OCI-LY3 (cell line): ENCODE measurements around the gene LIX1L.

ENCODE experiments used
- H2AFZ ChIP-seq: fragments of 200-600, 300-600 bp; shearing (Covaris generic); 2 replicates; pipeline ENCODE4 v1.6.0; 2014; ENCODE audit warnings: antibody characterized with exemption, low read depth, low read length
- H3K27ac ChIP-seq: fragments of 200-600, 300-600 bp; sonication (generic); 2 replicates; pipeline ENCODE4 v1.5.1; 2014; ENCODE audit warnings: mild to moderate bottlenecking, low read length, moderate library complexity, mixed read lengths
- H3K27me3 ChIP-seq: fragments of 200-600, 300-600 bp; sonication (generic); 2 replicates; pipeline ENCODE4 v1.6.1; 2014; ENCODE audit warnings: low read depth, low read length, mixed read lengths
- H3K36me3 ChIP-seq: fragments of 200-600, 300-600 bp; sonication (generic); replicated peaks from 2 replicates; pipeline ENCODE3; 2014; ENCODE audit warnings: low read depth, low read length, mixed read lengths
- H3K4me1 ChIP-seq: fragments of 300-600, 200-600 bp; sonication (generic); 2 replicates; pipeline ENCODE4 v1.6.1; 2014; ENCODE audit warnings: low read length, mixed read lengths
- H3K4me2 ChIP-seq: fragments of 200-600, 300-600 bp; sonication (generic); 2 replicates; pipeline ENCODE4 v1.6.1; 2014; ENCODE audit warnings: low read length, mixed read lengths
- H3K4me3 ChIP-seq: fragments of 300-600, 200-600 bp; sonication (generic); 2 replicates; pipeline ENCODE4 v1.5.1; 2014; ENCODE audit warnings: antibody characterized with exemption, mild to moderate bottlenecking, low read length, moderate library complexity
- H3K79me2 ChIP-seq: fragments of 300-600, 200-600 bp; shearing (Covaris generic); 2 replicates; pipeline ENCODE4 v1.6.1; 2014; ENCODE audit warnings: mild to moderate bottlenecking, low read length, mixed read lengths
- H3K9ac ChIP-seq: fragments of 300-600, 200-600 bp; shearing (Covaris generic); 2 replicates; pipeline ENCODE4 v1.6.0; 2014; ENCODE audit warnings: mild to moderate bottlenecking, low read length, moderate library complexity
- H3K9me3 ChIP-seq: fragments of 200-600, 300-600 bp; shearing (Covaris generic); 2 replicates; pipeline ENCODE4 v1.6.1; 2014; ENCODE audit warnings: low read length, mixed read lengths; ENCODE audit not compliant: insufficient read depth
- H4K20me1 ChIP-seq: fragments of 200-600, 300-600 bp; sonication (generic); 2 replicates; pipeline ENCODE4 v1.6.1; 2016; ENCODE audit warnings: low read length, mixed read lengths; ENCODE audit not compliant: insufficient read depth
- EZH2phosphoT487 ChIP-seq: fragments of 200-600 bp; shearing (Covaris generic); IDR thresholded peaks from 2 replicates; pipeline ENCODE4 v1.6.1; 2018; ENCODE audit warnings: antibody characterized with exemption, mixed run types, low read depth
- TF ChIP-seq, protein P1 (sequence below): fragments of 200-600, 300-600 bp; sonication (generic); IDR thresholded peaks from 2 replicates; pipeline ENCODE4 v1.5.1; 2014; ENCODE audit warnings: antibody characterized with exemption, low read length, low read depth

LIX1L gene

GRCh38 chr1:145917595-145917994 lies 40.2 kb downstream of the LIX1L start:
- TF ChIP-seq EZH2phosphoT487 = no peak
- TF ChIP-seq, protein P1, sequence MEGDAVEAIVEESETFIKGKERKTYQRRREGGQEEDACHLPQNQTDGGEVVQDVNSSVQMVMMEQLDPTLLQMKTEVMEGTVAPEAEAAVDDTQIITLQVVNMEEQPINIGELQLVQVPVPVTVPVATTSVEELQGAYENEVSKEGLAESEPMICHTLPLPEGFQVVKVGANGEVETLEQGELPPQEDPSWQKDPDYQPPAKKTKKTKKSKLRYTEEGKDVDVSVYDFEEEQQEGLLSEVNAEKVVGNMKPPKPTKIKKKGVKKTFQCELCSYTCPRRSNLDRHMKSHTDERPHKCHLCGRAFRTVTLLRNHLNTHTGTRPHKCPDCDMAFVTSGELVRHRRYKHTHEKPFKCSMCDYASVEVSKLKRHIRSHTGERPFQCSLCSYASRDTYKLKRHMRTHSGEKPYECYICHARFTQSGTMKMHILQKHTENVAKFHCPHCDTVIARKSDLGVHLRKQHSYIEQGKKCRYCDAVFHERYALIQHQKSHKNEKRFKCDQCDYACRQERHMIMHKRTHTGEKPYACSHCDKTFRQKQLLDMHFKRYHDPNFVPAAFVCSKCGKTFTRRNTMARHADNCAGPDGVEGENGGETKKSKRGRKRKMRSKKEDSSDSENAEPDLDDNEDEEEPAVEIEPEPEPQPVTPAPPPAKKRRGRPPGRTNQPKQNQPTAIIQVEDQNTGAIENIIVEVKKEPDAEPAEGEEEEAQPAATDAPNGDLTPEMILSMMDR = no peak
- H3K4me3 ChIP-seq = peak overlapping the region; percentile 92
- H4K20me1 ChIP-seq = no peaks in the 10 kb centered on the region
- no peak overlapping the region for H2AFZ ChIP-seq
- no peaks in the 10 kb centered on the region for H3K27me3 ChIP-seq
- H3K9me3 ChIP-seq = no peaks in the 10 kb centered on the region
- peaks cover 35% of the 10 kb centered on the region for H3K36me3 ChIP-seq
- 0 out of 2 replicates have a peak overlapping the region, but pooled peaks have one; percentile 81 for H3K27ac ChIP-seq
- H3K4me1 ChIP-seq = peaks cover 26% of the 10 kb centered on the region
- peak overlapping the region; percentile 79 for H3K9ac ChIP-seq
- peaks cover 10% of the 10 kb centered on the region for H3K79me2 ChIP-seq
- H3K4me2 ChIP-seq = peak overlapping the region; percentile 94

- Histone ChIP-seq H3K4me1 (peaks cover 32% of the 10 kb centered on the region), H3K27me3 (no peaks in the 10 kb centered on the region), H3K9ac (no peak overlapping the region), H4K20me1 (no peaks in the 10 kb centered on the region), H3K4me2 (no peak overlapping the region), H3K27ac (no peak overlapping the region), H3K79me2 (peaks cover 10% of the 10 kb centered on the region), H3K36me3 (peaks cover 40% of the 10 kb centered on the region), H3K9me3 (no peaks in the 10 kb centered on the region), H3K4me3 (no peak overlapping the region), H2AFZ (no peak overlapping the region)
- TF ChIP-seq EZH2phosphoT487 = no peak
- TF ChIP-seq, protein P1 = no peak
These were observed 41.1 kb downstream of the LIX1L start for GRCh38 chr1:145916745-145917144.

- no peaks in the 10 kb centered on the region for H4K20me1 ChIP-seq
- H3K27me3 ChIP-seq = no peaks in the 10 kb centered on the region
- no peaks in the 10 kb centered on the region for H3K9me3 ChIP-seq
- H3K79me2 ChIP-seq = no peaks in the 10 kb centered on the region
- H3K4me2 ChIP-seq = no peak overlapping the region
- peaks cover 43% of the 10 kb centered on the region for H3K36me3 ChIP-seq
- TF ChIP-seq, protein P1 = no peak
- TF ChIP-seq EZH2phosphoT487 = no peak
- peaks cover 17% of the 10 kb centered on the region for H3K4me1 ChIP-seq
- no peak overlapping the region for H3K27ac ChIP-seq
- no peak overlapping the region for H2AFZ ChIP-seq
- H3K9ac ChIP-seq = no peak overlapping the region
- no peak overlapping the region for H3K4me3 ChIP-seq
These were observed 45.6 kb downstream of the LIX1L start for GRCh38 chr1:145912128-145912641.

DNA sequence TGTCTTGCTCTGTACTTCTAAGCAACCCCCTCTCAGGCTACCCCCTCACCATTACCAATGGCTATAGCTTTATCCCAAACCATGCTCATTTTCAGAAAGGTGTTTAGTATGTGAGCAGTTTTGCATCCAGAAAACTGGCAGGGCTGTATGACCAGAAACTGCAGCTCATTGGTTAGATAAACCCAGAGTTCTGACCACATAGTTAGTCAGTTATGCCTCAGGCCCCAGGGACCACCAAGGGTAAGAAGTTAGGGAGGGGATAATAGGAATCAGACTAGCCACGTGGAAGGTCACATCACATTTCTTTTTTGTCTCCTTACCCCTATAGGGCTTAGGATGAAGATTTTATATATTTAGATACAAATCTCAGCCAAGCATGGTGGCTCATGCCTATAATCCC lies 49.2 kb downstream of the LIX1L start:
- H3K4me2 ChIP-seq = no peak overlapping the region
- TF ChIP-seq EZH2phosphoT487 = no peak
- H2AFZ ChIP-seq = no peak overlapping the region
- H3K4me1 ChIP-seq = peaks cover 17% of the 10 kb centered on the region
- H3K27me3 ChIP-seq = no peaks in the 10 kb centered on the region
- no peaks in the 10 kb centered on the region for H4K20me1 ChIP-seq
- H3K36me3 ChIP-seq = peaks cover 22% of the 10 kb centered on the region
- no peak overlapping the region for H3K4me3 ChIP-seq
- no peaks in the 10 kb centered on the region for H3K79me2 ChIP-seq
- H3K9ac ChIP-seq = no peak overlapping the region
- H3K27ac ChIP-seq = no peak overlapping the region
- H3K9me3 ChIP-seq = no peaks in the 10 kb centered on the region
